Fibroblast of lung (primary cell): ENCODE results near the gene EGFL8. TPM values are rescaled to one million over a fixed set of nuclear protein-coding genes. Genes with fewer than 3 reads are reported as not detected.
"Not testable (repeated sequence)": the region's sequence is repeated elsewhere in the genome, so short reads cannot be mapped to it uniquely, and the experiment has no call there.

Experiments used
- DNase-seq, 2 donors: peaks; one replicate each; pipeline versions ENCODE4 v3.0.0 to v3.0.0-alpha.2; 2010; ENCODE audit warnings: low read depth in 2 of 2
- H2AFZ ChIP-seq: 2 replicates; pipeline ENCODE4 v1.5.1; 2012; ENCODE audit warnings: low read length, control low read depth, inconsistent platforms
- H3K27ac ChIP-seq: 2 replicates; pipeline ENCODE4 v1.5.1; 2011; ENCODE audit warnings: low read length, control low read depth; ENCODE audit not compliant: insufficient read depth
- H3K27me3 ChIP-seq: 2 replicates; pipeline ENCODE4 v1.5.1; 2011; ENCODE audit warnings: mild to moderate bottlenecking, low read length; ENCODE audit not compliant: control insufficient read depth, insufficient read depth
- H3K36me3 ChIP-seq: 2 replicates; pipeline ENCODE4 v1.5.1; 2011; ENCODE audit warnings: low read length; ENCODE audit not compliant: control insufficient read depth, insufficient read depth
- H3K4me1 ChIP-seq: 2 replicates; pipeline ENCODE4 v1.5.1; 2011; ENCODE audit warnings: low read length; ENCODE audit not compliant: control insufficient read depth, insufficient read depth; ENCODE audit errors: extremely low read depth
- H3K4me2 ChIP-seq: 2 replicates; pipeline ENCODE4 v1.5.1; 2011; ENCODE audit warnings: low read length, control low read depth; ENCODE audit not compliant: insufficient read depth; ENCODE audit errors: extremely low read depth
- H3K4me3 ChIP-seq, 4 experiments: fragments of 200-600 bp in 1 of 4; sonication (generic) in 1 of 4; replicated peaks in 1 of 4; 2 replicates each; pipeline ENCODE4 v1.5.1; 2011 to 2016; ENCODE audit warnings: low read length in 4 of 4, low read depth in 3 of 4, mild to moderate bottlenecking in 3 of 4, control low read depth in 2 of 4, inconsistent platforms in 1 of 4, mixed read lengths in 1 of 4; ENCODE audit not compliant: insufficient read depth in 1 of 4; ENCODE audit errors: control extremely low read depth in 1 of 4
- H3K79me2 ChIP-seq: 2 replicates; pipeline ENCODE4 v1.5.1; 2012; ENCODE audit warnings: mild to moderate bottlenecking, low read length, inconsistent platforms; ENCODE audit not compliant: control insufficient read depth, insufficient read depth
- H3K9ac ChIP-seq: 2 replicates; pipeline ENCODE4 v1.5.1; 2011; ENCODE audit warnings: mild to moderate bottlenecking, low read length, control low read depth; ENCODE audit not compliant: insufficient read depth
- H3K9me3 ChIP-seq: 2 replicates; pipeline ENCODE4 v1.5.1; 2012; ENCODE audit warnings: low read depth, low read length; ENCODE audit not compliant: control insufficient read depth, insufficient read depth
- H4K20me1 ChIP-seq: 2 replicates; pipeline ENCODE4 v1.5.1; 2011; ENCODE audit warnings: low read length; ENCODE audit not compliant: control insufficient read depth, insufficient read depth; ENCODE audit errors: extremely low read depth
- CTCF ChIP-seq, 2 donors: IDR thresholded peaks in 1 of 2; conservative IDR thresholded peaks in 1 of 2; 1 replicate in 1 of 2; 2 replicates in 1 of 2; pipeline ENCODE4 v1.5.1; 2011 to 2012; ENCODE audit warnings: low read length in 2 of 2, control low read depth in 1 of 2, inconsistent platforms in 1 of 2, low read depth in 1 of 2, mild to moderate bottlenecking in 1 of 2
- EZH2 ChIP-seq: IDR thresholded peaks from 2 replicates; pipeline ENCODE4 v1.5.1; 2012; ENCODE audit warnings: low read length, control low read depth, mild to moderate bottlenecking; ENCODE audit errors: missing control alignments
- polyA plus RNA-seq, 2 donors: library from polyadenylated mRNA; depleted of rRNA in 1 of 2; stranded (reverse) in 1 of 2; unstranded in 1 of 2; fragments of >200 nt; gene quantifications; 2 replicates each; pipeline ENCODE4 v1.2.1, GENCODE V29; 2011 to 2012; ENCODE audit warnings: missing spikeins in 1 of 2
- total RNA-seq: library from RNA; depleted of rRNA; stranded (reverse); fragments of >200 nt; gene quantifications from 2 replicates; pipeline ENCODE4 v1.2.1, GENCODE V29; 2014

The EGFL8 gene
- total and polyA plus RNA-seq, 2 donors (not counting 1 experiment from before 2014, with no cell fraction given), result 0.99 to 2.3 TPM

GRCh38 chr6:32210191-32210601 lies 45.8 kb downstream of the EGFL8 start:
- no peaks in the 10 kb centered on the region for H3K27me3 ChIP-seq
- no peak overlapping the region for H3K27ac ChIP-seq
- H2AFZ ChIP-seq, result no peak overlapping the region
- H4K20me1 ChIP-seq, result no peaks in the 10 kb centered on the region
- no peak for TF ChIP-seq EZH2
- TF ChIP-seq CTCF (conservative IDR thresholded peaks at IDR 0.05 in 1 of 2, IDR thresholded peaks at IDR 0.05 in 1 of 2; ENCODE audit: low read depth in 1 of 2, low read length in 2 of 2), result no peak
- H3K79me2 ChIP-seq, result no peaks in the 10 kb centered on the region
- no peaks in the 10 kb centered on the region for H3K9me3 ChIP-seq
- H3K4me1 ChIP-seq, result no peaks in the 10 kb centered on the region
- no peak for DNase-seq
- no peak overlapping the region for H3K9ac ChIP-seq
- no peak overlapping the region for H3K4me2 ChIP-seq
- H3K4me3 ChIP-seq, result no peak overlapping the region
- H3K36me3 ChIP-seq, result no peaks in the 10 kb centered on the region

GRCh38 chr6:32211432-32211831 lies 47.0 kb downstream of the EGFL8 start:
- not testable (repeated sequence) for H3K9me3 ChIP-seq, H3K9ac ChIP-seq, H3K4me2 ChIP-seq, H3K4me1 ChIP-seq, DNase-seq, H3K27ac ChIP-seq, H3K27me3 ChIP-seq, H2AFZ ChIP-seq, H3K4me3 ChIP-seq, H4K20me1 ChIP-seq, H3K36me3 ChIP-seq, H3K79me2 ChIP-seq

GRCh38 chr6:32212076-32212760 lies 47.8 kb downstream of the EGFL8 start:
- Histone ChIP-seq H3K9ac (no peak overlapping the region), H3K4me2 (no peak overlapping the region), H4K20me1 (no peaks in the 10 kb centered on the region), H3K27me3 (no peaks in the 10 kb centered on the region), H3K4me1 (no peaks in the 10 kb centered on the region), H3K4me3 (no peak overlapping the region), H3K27ac (no peak overlapping the region), H3K36me3 (no peaks in the 10 kb centered on the region), H3K9me3 (no peaks in the 10 kb centered on the region), H3K79me2 (no peaks in the 10 kb centered on the region), H2AFZ (no peak overlapping the region)
- no peak for TF ChIP-seq CTCF (conservative IDR thresholded peaks at IDR 0.05 in 1 of 2, IDR thresholded peaks at IDR 0.05 in 1 of 2; ENCODE audit: low read depth in 1 of 2, low read length in 2 of 2)
- TF ChIP-seq EZH2, result no peak
- DNase-seq, result no peak
